NCI-H146 (cell line): ENCODE measurements around the gene SDK2.

Experiments used
- DNase-seq: peaks from one replicate; lab custom pipeline; 2025; lab: John Stamatoyannopoulos, UW

The SDK2 gene

GRCh38 chr17:73586921-73587602, 57.2 kb downstream of the SDK2 start:
- DNase-seq, result peak; percentile 41

- DNase-seq, result peak; percentile 26
Measured at GRCh38 chr17:73586275-73586832, 57.9 kb downstream of the SDK2 start.

GRCh38 chr17:73585583-73585982, 58.7 kb downstream of the SDK2 start:
- DNase-seq, result no peak

GRCh38 chr17:73584987-73585386, 59.3 kb downstream of the SDK2 start:
- DNase-seq, result no peak

- no peak for DNase-seq
Measured at GRCh38 chr17:73584049-73584448, 60.2 kb downstream of the SDK2 start.

GRCh38 chr17:73582821-73583220, 61.4 kb downstream of the SDK2 start:
- DNase-seq, result no peak

GRCh38 chr17:73582359-73582758, 61.9 kb downstream of the SDK2 start:
- DNase-seq, result peak; percentile 52

- DNase-seq, result no peak
Measured at GRCh38 chr17:73581379-73581778, 62.9 kb downstream of the SDK2 start.

GRCh38 chr17:73580073-73580710, 64.1 kb downstream of the SDK2 start:
- DNase-seq, result no peak

GRCh38 chr17:73576556-73577098, 67.6 kb downstream of the SDK2 start:
- DNase-seq, result no peak

GRCh38 chr17:73575470-73576221, 68.6 kb downstream of the SDK2 start:
- DNase-seq, result peak; percentile 87

GRCh38 chr17:73571511-73572130, 72.6 kb downstream of the SDK2 start:
- DNase-seq, result no peak

GRCh38 chr17:73569762-73570319, 74.4 kb downstream of the SDK2 start:
- no peak for DNase-seq

GRCh38 chr17:73568934-73569333, 75.3 kb downstream of the SDK2 start:
- no peak for DNase-seq

GRCh38 chr17:73566905-73567782, 77.1 kb downstream of the SDK2 start:
- DNase-seq, result no peak

GRCh38 chr17:73564843-73565242, 79.4 kb downstream of the SDK2 start:
- DNase-seq, result no peak

- no peak for DNase-seq
Measured at GRCh38 chr17:73562896-73563295, 81.3 kb downstream of the SDK2 start.

- DNase-seq, result no peak
Measured at GRCh38 chr17:73561111-73561510, 83.1 kb downstream of the SDK2 start.

- DNase-seq, result no peak
Measured at GRCh38 chr17:73560661-73561060, 83.6 kb downstream of the SDK2 start.

GRCh38 chr17:73559532-73559931, 84.7 kb downstream of the SDK2 start:
- DNase-seq, result no peak
